WTC11 (cell line): ENCODE results near the gene FAM24B. TPM values are rescaled to one million over a fixed set of nuclear protein-coding genes. Genes with fewer than 3 reads are reported as not detected.

ENCODE experiments used
- ATAC-seq: fragments of 200-7000 bp; cut with Tn5 transposase; 2 replicates; pipeline ENCODE4 v1.10.0; 2021; ENCODE audit warnings: mild to moderate bottlenecking, moderate library complexity
- CTCF ChIA-PET: fragments of 300-600 bp; sonication (Branson Sonifier 250); formaldehyde crosslinking; loops from one replicate; lab custom pipeline; 2021; ENCODE audit warnings: antibody characterized with exemption; lab: Charles Lee
- POLR2A ChIA-PET: fragments of 350-600 bp; sonication (Branson Sonifier 250); formaldehyde crosslinking; loops from one replicate; lab custom pipeline; 2021; ENCODE audit warnings: antibody characterized with exemption; lab: Charles Lee
- DNase-seq: peaks from one replicate; pipeline ENCODE4 v3.0.0; 2021; ENCODE audit warnings: low spot score
- H3K27ac Mint-ChIP-seq: 2 replicates; pipeline ENCODE4 v1.8.0; 2021; ENCODE audit warnings: mixed read lengths
- H3K27me3 Mint-ChIP-seq: 2 replicates; pipeline ENCODE4 v1.8.0; 2021; ENCODE audit warnings: low read depth, mild to moderate bottlenecking, moderate library complexity, mixed read lengths
- H3K36me3 Mint-ChIP-seq: 2 replicates; pipeline ENCODE4 v1.8.0; 2021; ENCODE audit warnings: mixed read lengths
- H3K4me1 Mint-ChIP-seq: 2 replicates; pipeline ENCODE4 v1.8.0; 2022; ENCODE audit warnings: mixed read lengths
- H3K4me3 Mint-ChIP-seq: 2 replicates; pipeline ENCODE4 v1.8.0; 2021; ENCODE audit warnings: mild to moderate bottlenecking, moderate library complexity, mixed read lengths
- H3K9me3 Mint-ChIP-seq: 2 replicates; pipeline ENCODE4 v1.8.0; 2021; ENCODE audit warnings: mixed read lengths
- ARID4B ChIP-seq: sonication (generic); formaldehyde crosslinking; IDR thresholded peaks from 2 replicates; pipeline ENCODE4 v1.8.0; 2023; ENCODE audit warnings: missing genetic modification reagents, mild to moderate bottlenecking, borderline replicate concordance
- CBFB ChIP-seq: sonication (generic); formaldehyde crosslinking; IDR thresholded peaks from 2 replicates; pipeline ENCODE4 v1.8.1; 2022; ENCODE audit warnings: mild to moderate bottlenecking, low read depth, missing genetic modification reagents
- E2F1 ChIP-seq: sonication (generic); formaldehyde crosslinking; IDR thresholded peaks from 2 replicates; pipeline ENCODE4 v1.8.0; 2022; ENCODE audit warnings: mild to moderate bottlenecking, missing genetic modification reagents
- ERG ChIP-seq: fragments of 250-450 bp; sonication (Bioruptor Pico); IDR thresholded peaks from 2 replicates; pipeline ENCODE4 v1.8.0; 2021; ENCODE audit warnings: mild to moderate bottlenecking
- FOXP1 ChIP-seq: sonication (generic); formaldehyde crosslinking; IDR thresholded peaks from 2 replicates; pipeline ENCODE4 v1.8.0; 2022; ENCODE audit warnings: missing genetic modification reagents, mild to moderate bottlenecking, moderate library complexity, borderline replicate concordance
- GTF2I ChIP-seq: fragments of 250-450 bp; sonication (Bioruptor Pico); conservative IDR thresholded peaks from 2 replicates; pipeline ENCODE4 v1.4.0; 2021; ENCODE audit warnings: mild to moderate bottlenecking
- HMGXB4 ChIP-seq: sonication (generic); formaldehyde crosslinking; IDR thresholded peaks from 2 replicates; pipeline ENCODE4 v1.8.1; 2023; ENCODE audit warnings: mild to moderate bottlenecking, moderate library complexity, missing genetic modification reagents
- JUN ChIP-seq: sonication (generic); formaldehyde crosslinking; IDR thresholded peaks from 2 replicates; pipeline ENCODE4 v1.8.0; 2023; ENCODE audit warnings: mild to moderate bottlenecking, missing genetic modification reagents
- MXD4 ChIP-seq: fragments of 250-450 bp; sonication (Bioruptor Pico); IDR thresholded peaks from 2 replicates; pipeline ENCODE4 v1.8.0; 2021; ENCODE audit warnings: mild to moderate bottlenecking, moderate library complexity, borderline replicate concordance
- NR1H2 ChIP-seq: sonication (generic); formaldehyde crosslinking; IDR thresholded peaks from 2 replicates; pipeline ENCODE4 v1.9.0; 2021; ENCODE audit warnings: mild to moderate bottlenecking, moderate library complexity, missing genetic modification reagents
- OVOL2 ChIP-seq: fragments of 250-450 bp; sonication (Bioruptor Pico); IDR thresholded peaks from 2 replicates; pipeline ENCODE4 v1.9.0; 2021; ENCODE audit warnings: mild to moderate bottlenecking, borderline replicate concordance
- SMAD3 ChIP-seq: sonication (generic); formaldehyde crosslinking; IDR thresholded peaks from 2 replicates; pipeline ENCODE4 v1.8.0; 2022; ENCODE audit warnings: missing genetic modification reagents, mild to moderate bottlenecking, borderline replicate concordance
- SP1 ChIP-seq: sonication (generic); formaldehyde crosslinking; conservative IDR thresholded peaks from 2 replicates; pipeline ENCODE4 v1.8.1; 2022; ENCODE audit warnings: missing genetic modification reagents
- STAT6 ChIP-seq: sonication (generic); formaldehyde crosslinking; conservative IDR thresholded peaks from 2 replicates; pipeline ENCODE4 v1.8.1; 2023; ENCODE audit warnings: mild to moderate bottlenecking, low read depth, missing genetic modification reagents, moderate library complexity
- TCF7 ChIP-seq: sonication (generic); formaldehyde crosslinking; IDR thresholded peaks from 2 replicates; pipeline ENCODE4 v1.8.0; 2022; ENCODE audit warnings: mild to moderate bottlenecking, low read depth, missing genetic modification reagents, moderate library complexity
- TP53 ChIP-seq: sonication (generic); formaldehyde crosslinking; IDR thresholded peaks from 2 replicates; pipeline ENCODE4 v1.8.1; 2023; ENCODE audit warnings: mild to moderate bottlenecking, missing genetic modification reagents
- ZNF121 ChIP-seq: sonication (generic); formaldehyde crosslinking; IDR thresholded peaks from 2 replicates; pipeline ENCODE4 v1.8.0; 2023; ENCODE audit warnings: missing genetic modification reagents
- ZNF219 ChIP-seq: sonication (generic); formaldehyde crosslinking; IDR thresholded peaks from 2 replicates; pipeline ENCODE4 v1.8.0; 2023; ENCODE audit warnings: missing genetic modification reagents, mild to moderate bottlenecking, borderline replicate concordance
- ZNF263 ChIP-seq: sonication (generic); formaldehyde crosslinking; IDR thresholded peaks from 2 replicates; pipeline ENCODE4 v1.8.1; 2022; ENCODE audit warnings: low read depth, mild to moderate bottlenecking, moderate library complexity, missing genetic modification reagents
- ZNF532 ChIP-seq: fragments of 250-450 bp; sonication (Bioruptor Pico); IDR thresholded peaks from 2 replicates; pipeline ENCODE4 v1.9.0; 2021; ENCODE audit warnings: mild to moderate bottlenecking, borderline replicate concordance
- ZNF671 ChIP-seq: fragments of 250-450 bp; sonication (Bioruptor Pico); IDR thresholded peaks from 2 replicates; pipeline ENCODE4 v1.8.0; 2021; ENCODE audit warnings: mild to moderate bottlenecking
- total RNA-seq: library from RNA; stranded (reverse); gene quantifications from 3 replicates; pipeline ENCODE4 v1.2.3, GENCODE V29; 2021

FAM24B gene
- total RNA-seq, 1 experiment from 2014 or later = 3.7 TPM

GRCh38 chr10:122839505-122839904 is 39.9 kb downstream of the FAM24B start:
- no peaks in the 10 kb centered on the region; the same call in 1 of the 2 replicates for H3K27me3 Mint-ChIP-seq
- TF ChIP-seq SMAD3 (CRISPR knock-in tag) (no peak), ERG (CRISPR knock-in tag) (no peak), ZNF219 (no peak), NR1H2 (CRISPR knock-in tag) (no peak), HMGXB4 (CRISPR knock-in tag) (no peak), ZNF121 (CRISPR knock-in tag) (no peak), SP1 (CRISPR knock-in tag) (no peak), STAT6 (CRISPR knock-in tag) (no peak), ZNF263 (CRISPR knock-in tag) (no peak), GTF2I (no peak), TP53 (CRISPR knock-in tag) (no peak), E2F1 (CRISPR knock-in tag) (no peak), MXD4 (CRISPR knock-in tag) (no peak)
- H3K9me3 Mint-ChIP-seq = peaks cover 20% of the 10 kb centered on the region
- H3K27ac Mint-ChIP-seq = no peak overlapping the region
- CTCF ChIA-PET = no interaction called here
- DNase-seq (no peak), ATAC-seq (no peak)
- no peaks in the 10 kb centered on the region for H3K4me1 Mint-ChIP-seq
- POLR2A ChIA-PET = no interaction called here
- H3K4me3 Mint-ChIP-seq = no peak overlapping the region
- H3K36me3 Mint-ChIP-seq = peaks cover 59% of the 10 kb centered on the region

- Mint-ChIP-seq H3K9me3 (peaks cover 17% of the 10 kb centered on the region), H3K27me3 (no peaks in the 10 kb centered on the region; the same call in 1 of the 2 replicates), H3K4me1 (no peaks in the 10 kb centered on the region), H3K4me3 (no peak overlapping the region), H3K27ac (no peak overlapping the region), H3K36me3 (peaks cover 56% of the 10 kb centered on the region)
- DNase-seq = no peak
- ATAC-seq = no peak
- CTCF ChIA-PET = no interaction called here
- POLR2A ChIA-PET = no interaction called here
- TF ChIP-seq FOXP1 (CRISPR knock-in tag) = no peak
- no peak for TF ChIP-seq ZNF532 (CRISPR knock-in tag)
- no peak for TF ChIP-seq ZNF263 (CRISPR knock-in tag)
- TF ChIP-seq ZNF671 (CRISPR knock-in tag) = no peak
- TF ChIP-seq JUN (CRISPR knock-in tag) = no peak
- no peak for TF ChIP-seq TCF7
- no peak for TF ChIP-seq CBFB (CRISPR knock-in tag)
- no peak for TF ChIP-seq ARID4B
- TF ChIP-seq OVOL2 (CRISPR knock-in tag) = no peak
Measured at GRCh38 chr10:122838880-122839279, 40.5 kb downstream of the FAM24B start.
